ENCODE data around the gene INPP5A. TPM values are rescaled to one million over a fixed set of nuclear protein-coding genes. Genes with fewer than 3 reads are reported as not detected.
"Not testable (repeated sequence)": the region's sequence is repeated elsewhere in the genome, so short reads cannot be mapped to it uniquely, and the experiment has no call there.

Gene INPP5A
- total and polyA plus RNA-seq, 2 experiments from 2014 or later, result 41.2 to 53.6 TPM

DNA sequence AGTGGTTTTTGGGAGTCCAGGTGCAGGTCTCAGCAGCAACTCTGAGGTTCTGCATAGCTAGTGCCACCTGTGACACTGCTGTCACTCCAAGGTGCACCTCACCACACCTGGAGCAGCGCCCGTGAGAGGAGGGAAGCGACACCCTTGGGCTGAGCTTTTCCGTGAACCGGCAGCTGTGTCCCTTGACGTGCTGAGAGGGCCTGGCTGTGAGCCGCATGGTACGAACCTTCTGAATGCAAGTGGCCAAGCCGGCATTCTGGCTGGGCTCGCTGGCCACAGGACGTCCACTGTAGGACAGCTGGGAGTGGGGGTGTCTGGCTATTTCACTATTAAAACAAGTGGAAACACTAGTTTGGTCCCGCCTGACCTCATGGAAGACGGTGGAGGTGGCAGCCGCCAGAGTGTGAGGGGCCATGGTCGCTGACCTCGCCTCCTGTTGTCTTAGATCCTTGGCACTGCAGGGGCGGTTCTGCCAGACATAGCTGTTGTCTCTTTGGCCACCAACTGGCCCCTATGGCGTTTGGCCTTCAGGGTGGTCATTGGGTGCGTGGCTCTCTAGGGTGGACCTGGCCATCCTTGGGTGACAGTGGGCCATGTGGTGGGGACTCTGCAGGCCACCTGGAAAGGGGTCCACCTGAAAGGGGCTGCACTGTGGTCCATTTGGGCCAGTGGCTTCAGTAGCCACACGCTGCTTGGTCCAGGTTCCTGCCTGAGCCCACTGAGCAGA lies 12.9 kb downstream of the INPP5A start:
- WGBS (ENCODE audit: low lambda C conversion rate, missing lambda C conversion rate), result 94% methylated on average over 20 of the region's 20 CpGs
- Histone ChIP-seq H3K27me3 (no peaks in the 10 kb centered on the region), H3K4me1 (ENCODE audit: insufficient read depth) (peaks cover 5% of the 10 kb centered on the region), H3K9me3 (ENCODE audit: low read depth) (no peaks in the 10 kb centered on the region), H3K9me2 (replicated peaks; ENCODE audit: insufficient read depth) (no peaks in the 10 kb centered on the region), H3K4me3 (no peak overlapping the region), H3K4me2 (no peak overlapping the region), H3K36me3 (replicated peaks; ENCODE audit: insufficient read depth, low read depth) (no peaks in the 10 kb centered on the region), H2AFZ (no peak overlapping the region), H3K79me2 (peaks cover 84% of the 10 kb centered on the region), H3K27ac (no peak overlapping the region), H4K20me1 (ENCODE audit: insufficient read depth, poor library complexity, severe bottlenecking) (peaks cover 74% of the 10 kb centered on the region)
- no peak for DNase-seq (ENCODE audit: low spot score)
- TF ChIP-seq EZH2phosphoT487 (IDR thresholded peaks at IDR 0.05; ENCODE audit: low read depth, severe bottlenecking, unreplicated experiment) (no peak), EZH2 (IDR thresholded peaks at IDR 0.05; ENCODE audit: borderline replicate concordance) (no peak)
- TF ChIP-seq, protein P1, sequence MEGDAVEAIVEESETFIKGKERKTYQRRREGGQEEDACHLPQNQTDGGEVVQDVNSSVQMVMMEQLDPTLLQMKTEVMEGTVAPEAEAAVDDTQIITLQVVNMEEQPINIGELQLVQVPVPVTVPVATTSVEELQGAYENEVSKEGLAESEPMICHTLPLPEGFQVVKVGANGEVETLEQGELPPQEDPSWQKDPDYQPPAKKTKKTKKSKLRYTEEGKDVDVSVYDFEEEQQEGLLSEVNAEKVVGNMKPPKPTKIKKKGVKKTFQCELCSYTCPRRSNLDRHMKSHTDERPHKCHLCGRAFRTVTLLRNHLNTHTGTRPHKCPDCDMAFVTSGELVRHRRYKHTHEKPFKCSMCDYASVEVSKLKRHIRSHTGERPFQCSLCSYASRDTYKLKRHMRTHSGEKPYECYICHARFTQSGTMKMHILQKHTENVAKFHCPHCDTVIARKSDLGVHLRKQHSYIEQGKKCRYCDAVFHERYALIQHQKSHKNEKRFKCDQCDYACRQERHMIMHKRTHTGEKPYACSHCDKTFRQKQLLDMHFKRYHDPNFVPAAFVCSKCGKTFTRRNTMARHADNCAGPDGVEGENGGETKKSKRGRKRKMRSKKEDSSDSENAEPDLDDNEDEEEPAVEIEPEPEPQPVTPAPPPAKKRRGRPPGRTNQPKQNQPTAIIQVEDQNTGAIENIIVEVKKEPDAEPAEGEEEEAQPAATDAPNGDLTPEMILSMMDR (IDR thresholded peaks at IDR 0.05; ENCODE audit: poor library complexity), result no peak

DNA sequence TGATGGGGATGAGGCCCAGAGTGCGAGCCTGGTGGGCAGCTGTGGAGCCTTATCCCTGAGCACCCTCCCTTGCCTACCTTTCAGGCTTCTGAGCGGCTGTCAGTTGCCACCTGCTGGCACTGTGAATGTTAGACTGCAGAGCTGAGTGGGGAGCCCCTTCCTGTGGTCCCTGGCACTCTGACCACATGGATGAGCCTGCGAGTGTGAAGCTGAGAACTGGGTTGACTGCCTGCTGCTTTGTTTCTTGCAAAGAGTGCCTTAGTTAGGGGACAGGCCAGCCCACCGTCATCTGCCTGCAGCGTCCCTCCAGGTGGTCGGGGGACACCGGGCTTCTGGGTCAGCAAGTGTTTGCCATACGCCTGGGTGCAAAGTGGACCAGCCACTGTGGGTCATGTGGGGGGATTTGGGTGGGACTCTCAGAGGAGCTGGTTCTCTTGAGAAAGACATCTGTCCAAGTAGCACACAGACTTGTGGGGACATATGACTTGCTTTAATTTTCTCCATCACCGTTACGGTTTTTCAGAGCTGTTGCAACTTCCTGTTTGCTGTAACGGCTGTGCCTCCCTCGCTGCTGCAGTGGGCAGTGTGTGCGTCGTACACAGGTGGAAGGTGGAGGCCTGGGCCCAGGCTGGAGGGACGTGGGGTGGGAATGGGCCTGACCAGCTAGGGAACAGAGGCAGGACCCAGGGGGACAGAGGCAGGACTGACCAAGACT lies 13.7 kb downstream of the INPP5A start:
- no peaks in the 10 kb centered on the region for H3K27me3 ChIP-seq
- H4K20me1 ChIP-seq (ENCODE audit: insufficient read depth, poor library complexity, severe bottlenecking), result peaks cover 76% of the 10 kb centered on the region
- no peaks in the 10 kb centered on the region for H3K9me2 ChIP-seq (replicated peaks; ENCODE audit: insufficient read depth)
- DNase-seq (ENCODE audit: low spot score), result no peak
- H3K27ac ChIP-seq, result no peak overlapping the region
- TF ChIP-seq EZH2phosphoT487 (IDR thresholded peaks at IDR 0.05; ENCODE audit: low read depth, severe bottlenecking, unreplicated experiment), result no peak
- no peaks in the 10 kb centered on the region for H3K9me3 ChIP-seq (ENCODE audit: low read depth)
- H3K4me2 ChIP-seq, result no peak overlapping the region
- H3K36me3 ChIP-seq (replicated peaks; ENCODE audit: insufficient read depth, low read depth), result no peaks in the 10 kb centered on the region
- peaks cover 5% of the 10 kb centered on the region for H3K4me1 ChIP-seq (ENCODE audit: insufficient read depth)
- peaks cover 82% of the 10 kb centered on the region for H3K79me2 ChIP-seq
- no peak overlapping the region for H3K4me3 ChIP-seq
- H2AFZ ChIP-seq, result no peak overlapping the region
- WGBS (ENCODE audit: low lambda C conversion rate, missing lambda C conversion rate), result 77% methylated on average over 15 of the region's 15 CpGs

DNA sequence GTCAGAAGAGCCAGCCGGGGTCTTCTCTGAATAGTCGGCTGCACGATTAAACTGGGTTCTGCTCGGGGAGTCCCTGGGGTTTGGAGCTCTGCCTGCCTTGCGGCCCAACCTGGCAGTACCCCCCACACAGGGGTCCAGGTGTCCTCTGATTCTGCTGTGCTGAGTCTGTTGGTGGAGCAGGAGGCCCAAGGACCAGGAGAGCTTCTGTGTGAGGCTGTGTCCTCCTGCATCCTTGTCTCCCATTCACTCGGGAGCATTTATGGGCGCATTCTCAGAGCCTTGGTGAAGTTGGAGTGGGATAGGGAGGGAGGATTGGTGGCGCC lies 14.2 kb downstream of the INPP5A start:
- Histone ChIP-seq H4K20me1 (ENCODE audit: insufficient read depth, poor library complexity, severe bottlenecking) (peaks cover 79% of the 10 kb centered on the region), H3K4me2 (no peak overlapping the region), H3K9me3 (ENCODE audit: low read depth) (no peaks in the 10 kb centered on the region), H3K27ac (no peak overlapping the region), H3K4me1 (ENCODE audit: insufficient read depth) (peaks cover 5% of the 10 kb centered on the region), H3K4me3 (no peak overlapping the region), H3K36me3 (replicated peaks; ENCODE audit: insufficient read depth, low read depth) (no peaks in the 10 kb centered on the region), H3K27me3 (no peaks in the 10 kb centered on the region), H3K79me2 (peaks cover 82% of the 10 kb centered on the region), H2AFZ (no peak overlapping the region), H3K9me2 (replicated peaks; ENCODE audit: insufficient read depth) (no peaks in the 10 kb centered on the region)
- no peak for DNase-seq (ENCODE audit: low spot score)
- no peak for TF ChIP-seq EZH2 (IDR thresholded peaks at IDR 0.05; ENCODE audit: borderline replicate concordance)
- 92% methylated on average over 8 of the region's 8 CpGs for WGBS (ENCODE audit: low lambda C conversion rate, missing lambda C conversion rate)

DNA sequence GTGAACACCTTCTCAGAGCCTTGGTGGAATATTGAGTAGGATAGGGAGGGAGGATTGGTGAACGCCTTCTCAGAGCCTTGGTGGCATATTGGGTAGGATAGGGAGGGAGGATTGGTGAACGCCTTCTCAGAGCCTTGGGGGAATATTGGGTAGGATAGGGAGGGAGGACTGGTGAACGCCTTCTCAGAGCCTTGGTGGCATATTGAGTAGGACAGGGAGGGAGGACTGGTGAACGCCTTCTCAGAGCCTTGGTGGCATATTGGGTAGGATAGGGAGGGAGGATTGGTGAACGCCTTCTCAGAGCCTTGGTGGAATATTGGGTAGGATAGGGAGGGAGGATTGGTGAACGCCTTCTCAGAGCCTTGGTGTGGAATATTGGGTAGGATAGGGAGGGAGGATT lies 15.0 kb downstream of the INPP5A start:
- H3K9me2 ChIP-seq (replicated peaks; ENCODE audit: insufficient read depth); H3K27me3 ChIP-seq; H2AFZ ChIP-seq; H3K4me3 ChIP-seq; DNase-seq (ENCODE audit: low spot score); H3K9me3 ChIP-seq (ENCODE audit: low read depth); H3K4me2 ChIP-seq; H3K4me1 ChIP-seq (ENCODE audit: insufficient read depth); H3K36me3 ChIP-seq (replicated peaks; ENCODE audit: insufficient read depth, low read depth); H3K27ac ChIP-seq: not testable (repeated sequence)
- no CpG with 5 or more reads among the region's 6 CpGs for WGBS (ENCODE audit: low lambda C conversion rate, missing lambda C conversion rate)
- peaks cover 77% of the 10 kb centered on the region for H4K20me1 ChIP-seq (ENCODE audit: insufficient read depth, poor library complexity, severe bottlenecking)
- peaks cover 82% of the 10 kb centered on the region for H3K79me2 ChIP-seq

DNA sequence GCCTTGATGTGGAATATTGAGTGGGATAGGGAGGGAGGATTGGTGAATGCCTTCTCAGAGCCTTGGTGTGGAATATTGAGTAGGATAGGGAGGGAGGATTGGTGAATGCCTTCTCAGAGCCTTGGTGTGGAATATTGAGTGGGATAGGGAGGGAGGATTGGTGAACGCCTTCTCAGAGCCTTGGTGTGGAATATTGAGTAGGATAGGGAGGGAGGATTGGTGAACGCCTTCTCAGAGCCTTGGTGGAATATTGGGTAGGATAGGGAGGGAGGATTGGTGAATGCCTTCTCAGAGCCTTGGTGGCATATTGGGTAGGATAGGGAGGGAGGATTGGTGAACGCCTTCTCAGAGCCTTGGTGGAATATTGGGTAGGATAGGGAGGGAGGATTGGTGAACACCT lies 16.0 kb downstream of the INPP5A start:
- DNase-seq (ENCODE audit: low spot score); H3K4me2 ChIP-seq; H3K4me3 ChIP-seq; H3K27me3 ChIP-seq; H3K36me3 ChIP-seq (replicated peaks; ENCODE audit: insufficient read depth, low read depth); H3K4me1 ChIP-seq (ENCODE audit: insufficient read depth); H3K27ac ChIP-seq; H3K9me3 ChIP-seq (ENCODE audit: low read depth); H2AFZ ChIP-seq; H3K9me2 ChIP-seq (replicated peaks; ENCODE audit: insufficient read depth): not testable (repeated sequence)
- Histone ChIP-seq H4K20me1 (ENCODE audit: insufficient read depth, poor library complexity, severe bottlenecking) (peaks cover 80% of the 10 kb centered on the region), H3K79me2 (peaks cover 82% of the 10 kb centered on the region)
- 100% methylated on average over 1 of the region's 3 CpGs for WGBS (ENCODE audit: low lambda C conversion rate, missing lambda C conversion rate)
